Transverse colon (tissue), 4 donors: Measurements from ENCODE around the gene ZNF385B. TPM values are rescaled to one million over a fixed set of nuclear protein-coding genes. Genes with fewer than 3 reads are reported as not detected.
"Not testable (repeated sequence)": the region's sequence is repeated elsewhere in the genome, so short reads cannot be mapped to it uniquely, and the experiment has no call there.

Experiments used
- DNase-seq: peaks from one replicate; pipeline ENCODE4 v3.0.0-alpha.2; 2019
- H3K27ac ChIP-seq, 4 donors: fragments of 200-600 bp; sonication (generic); 2 replicates each; pipeline ENCODE4 v1.5.1; 2016 to 2018; ENCODE audit warnings: inconsistent platforms in 4 of 4
- H3K27me3 ChIP-seq: fragments of 200-600 bp; sonication (generic); 2 replicates; pipeline ENCODE4 v1.5.1; 2017; ENCODE audit warnings: inconsistent platforms
- H3K36me3 ChIP-seq, 4 donors: fragments of 200-600 bp; sonication (generic); 2 replicates each; pipeline ENCODE4 v1.5.1; 2017 to 2019; ENCODE audit warnings: inconsistent platforms in 4 of 4
- H3K4me1 ChIP-seq, 4 donors: fragments of 200-600 bp; sonication (generic); 2 replicates each; pipeline ENCODE4 v1.5.1; 2017 to 2020; ENCODE audit warnings: inconsistent platforms in 4 of 4
- H3K4me3 ChIP-seq, 4 donors: fragments of 200-600 bp; sonication (generic); 1 replicate in 1 of 4; 2 replicates in 3 of 4; pipeline versions ENCODE4 v1.5.1 to v1.6.1; 2017 to 2019; ENCODE audit warnings: inconsistent platforms in 4 of 4
- H3K9me3 ChIP-seq, 2 donors: fragments of 200-600 bp; sonication (generic); 2 replicates each; pipeline ENCODE4 v1.5.1; 2017 to 2019; ENCODE audit warnings: inconsistent platforms in 2 of 2
- EP300 ChIP-seq: sonication (generic); formaldehyde crosslinking; IDR thresholded peaks from one replicate; pipeline ENCODE4 v1.6.1; 2017; ENCODE audit warnings: antibody characterized with exemption, low read depth
- POLR2A ChIP-seq: fragments of 450-650 bp; IDR thresholded peaks from one replicate; pipeline ENCODE4 v1.6.1; 2016; ENCODE audit warnings: antibody characterized with exemption, mild to moderate bottlenecking, moderate library complexity
- POLR2AphosphoS5 ChIP-seq, 3 donors: sonication (generic); formaldehyde crosslinking; IDR thresholded peaks; one replicate each; pipeline ENCODE4 v1.6.1; 2016; ENCODE audit warnings: antibody characterized with exemption in 3 of 3
- WGBS, 2 donors: methylation state at CpG; one replicate each; pipeline ENCODE4 v1.1.5; 2018; ENCODE audit warnings: low coverage in 1 of 2; 5-methylcytosine and 5-hydroxymethylcytosine counted together
- in situ Hi-C, 4 donors: fragments of 200-750 bp; cut with MboI; loops; one replicate each; pipeline versions ENCODE4 v1.15.0 to v1.15.1; 2017; ENCODE audit warnings: low sequenced_read_pairs in 3 of 4, low pct_ligation_motif_present in 1 of 4, low pct_unique_long_range_greater_than_20kb in 1 of 4
- intact Hi-C: fragments of 100-400 bp; cut with DNase I; formaldehyde crosslinking; loops from one replicate; pipeline ENCODE4 v1.15.1; 2023; ENCODE audit warnings: low total_unique reads
- total RNA-seq, 4 donors: library from RNA; depleted of rRNA; stranded (reverse); fragments of >200 nt; gene quantifications; one replicate each; pipeline ENCODE4 v1.1.0, GENCODE V29; 2016
- TF ChIP-seq, protein P1 (sequence below), 5 experiments: fragments of 200-600 bp in 3 of 5; fragments of 450-650 bp in 2 of 5; sonication (generic) in 3 of 5; IDR thresholded peaks; 1 replicate in 2 of 5; 2 replicates in 3 of 5; pipeline ENCODE4 v1.5.1; 2016 to 2017; ENCODE audit warnings: antibody characterized with exemption in 5 of 5, inconsistent platforms in 3 of 5, mild to moderate bottlenecking in 2 of 5, moderate library complexity in 1 of 5

The ZNF385B gene
- total RNA-seq, 4 donors from 2014 or later, result 1.2 to 6.0 (median 2.4) TPM

- Histone ChIP-seq H3K4me1 (peaks cover 0 to 5% (median 0%) of the 10 kb centered on the region in 4 donors), H3K27ac (no peak overlapping the region), H3K36me3 (no peaks in the 10 kb centered on the region), H3K9me3 (no peaks in the 10 kb centered on the region), H3K27me3 (no peaks in the 10 kb centered on the region), H3K4me3 (no peak overlapping the region)
- 68 to 78% methylated on average over 2 of the region's 2 CpGs for WGBS, 2 donors
- in situ Hi-C loops, result no loop called here
- intact Hi-C loops, result no loop called here
- no peak for TF ChIP-seq POLR2A
- no peak for TF ChIP-seq POLR2AphosphoS5 (IDR thresholded peaks at IDR 0.05)
- TF ChIP-seq EP300, result no peak
- TF ChIP-seq, protein P1, sequence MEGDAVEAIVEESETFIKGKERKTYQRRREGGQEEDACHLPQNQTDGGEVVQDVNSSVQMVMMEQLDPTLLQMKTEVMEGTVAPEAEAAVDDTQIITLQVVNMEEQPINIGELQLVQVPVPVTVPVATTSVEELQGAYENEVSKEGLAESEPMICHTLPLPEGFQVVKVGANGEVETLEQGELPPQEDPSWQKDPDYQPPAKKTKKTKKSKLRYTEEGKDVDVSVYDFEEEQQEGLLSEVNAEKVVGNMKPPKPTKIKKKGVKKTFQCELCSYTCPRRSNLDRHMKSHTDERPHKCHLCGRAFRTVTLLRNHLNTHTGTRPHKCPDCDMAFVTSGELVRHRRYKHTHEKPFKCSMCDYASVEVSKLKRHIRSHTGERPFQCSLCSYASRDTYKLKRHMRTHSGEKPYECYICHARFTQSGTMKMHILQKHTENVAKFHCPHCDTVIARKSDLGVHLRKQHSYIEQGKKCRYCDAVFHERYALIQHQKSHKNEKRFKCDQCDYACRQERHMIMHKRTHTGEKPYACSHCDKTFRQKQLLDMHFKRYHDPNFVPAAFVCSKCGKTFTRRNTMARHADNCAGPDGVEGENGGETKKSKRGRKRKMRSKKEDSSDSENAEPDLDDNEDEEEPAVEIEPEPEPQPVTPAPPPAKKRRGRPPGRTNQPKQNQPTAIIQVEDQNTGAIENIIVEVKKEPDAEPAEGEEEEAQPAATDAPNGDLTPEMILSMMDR (IDR thresholded peaks at IDR 0.05), result no peak
- no peak for DNase-seq
Observed at GRCh38 chr2:179636995-179637394, 224.4 kb downstream of the ZNF385B start.

DNA sequence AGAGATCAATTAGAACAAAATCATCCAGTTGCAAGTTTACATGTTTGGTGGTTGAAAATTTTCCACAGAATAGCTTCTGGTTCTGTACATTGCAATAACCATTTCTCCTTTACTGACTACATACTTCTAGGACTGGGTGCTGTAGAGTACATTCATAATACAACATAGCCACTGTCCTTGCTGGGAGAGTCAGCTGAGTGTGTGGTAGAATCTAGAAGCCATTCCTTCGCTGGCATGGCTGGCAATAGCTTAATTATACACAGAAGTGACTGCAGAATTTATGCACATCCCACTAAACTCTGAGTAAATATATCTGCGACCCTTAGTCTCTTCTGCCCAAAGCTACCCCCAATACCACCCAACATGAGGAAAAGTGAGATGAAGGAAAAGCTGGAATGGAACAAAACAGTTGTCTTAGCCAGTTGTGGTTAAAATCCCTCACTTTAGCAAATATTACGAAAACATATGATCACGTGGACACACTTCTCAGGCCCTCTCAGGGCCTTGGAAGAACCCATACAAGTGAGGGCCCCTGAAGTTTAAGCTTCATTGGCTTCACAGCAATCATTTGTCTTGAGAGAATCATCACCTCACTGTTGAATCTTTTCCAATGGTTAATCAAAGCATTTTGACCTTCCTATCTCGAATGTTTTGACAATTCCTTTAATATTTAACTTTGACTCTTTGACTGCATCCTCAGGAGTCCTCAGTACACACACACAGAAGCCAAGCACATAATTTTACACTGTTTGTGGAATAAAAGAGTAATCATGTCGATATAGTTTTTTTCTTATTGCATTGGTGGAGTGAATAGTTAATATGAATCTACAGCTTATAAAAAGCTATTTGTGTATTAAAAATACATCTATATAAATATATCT lies 225.1 kb downstream of the ZNF385B start:
- TF ChIP-seq POLR2A, result no peak
- TF ChIP-seq, protein P1 (IDR thresholded peaks at IDR 0.05), result no peak
- TF ChIP-seq EP300, result no peak
- TF ChIP-seq POLR2AphosphoS5 (IDR thresholded peaks at IDR 0.05), result no peak
- Histone ChIP-seq H3K27ac (no peak overlapping the region), H3K9me3 (no peaks in the 10 kb centered on the region), H3K4me1 (peaks cover 0 to 5% (median 0%) of the 10 kb centered on the region in 4 donors), H3K27me3 (no peaks in the 10 kb centered on the region), H3K4me3 (no peak overlapping the region), H3K36me3 (no peaks in the 10 kb centered on the region)
- in situ Hi-C loops, result no loop called here
- intact Hi-C loops, result no loop called here
- DNase-seq, result no peak
- 45 to 55% methylated on average over 6 of the region's 6 CpGs for WGBS, 2 donors

DNA sequence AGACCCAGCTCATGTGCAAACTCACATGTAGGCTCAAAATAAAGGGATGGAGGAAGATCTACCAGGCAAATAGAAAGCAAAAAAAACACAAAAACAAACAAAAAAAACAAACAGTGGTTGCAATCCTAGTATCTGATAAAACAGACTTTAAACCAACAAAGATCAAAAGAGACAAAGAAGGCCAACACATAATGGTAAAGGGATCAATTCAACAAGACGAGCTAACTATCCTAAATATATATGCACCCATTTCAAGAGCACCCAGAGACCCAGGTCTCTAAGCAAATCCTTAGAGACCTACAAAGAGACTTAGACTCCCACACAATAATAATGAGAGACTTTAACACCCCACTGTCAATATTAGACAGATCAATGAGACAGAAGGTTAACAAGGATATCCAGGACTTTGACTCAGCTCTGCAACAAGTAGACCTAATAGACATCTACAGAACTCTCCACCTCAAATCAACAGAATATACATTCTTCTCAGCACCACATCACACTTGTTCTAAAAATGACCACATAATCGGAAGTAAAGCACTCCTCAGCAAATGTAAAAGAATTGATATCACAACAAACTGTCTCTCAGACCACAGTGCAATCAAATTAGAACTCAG lies 229.5 kb downstream of the ZNF385B start:
- 47 to 71% methylated on average over 1 to 2 of the region's 2 CpGs for WGBS, 2 donors

GRCh38 chr2:179629776-179630175 lies 231.6 kb downstream of the ZNF385B start:
- in situ Hi-C loops, H3K36me3 ChIP-seq, H3K27me3 ChIP-seq, intact Hi-C loops, H3K4me3 ChIP-seq, H3K9me3 ChIP-seq, H3K4me1 ChIP-seq, H3K27ac ChIP-seq, DNase-seq: not testable (repeated sequence)
- WGBS, 2 donors, result 80% methylated on average over 5 of the region's 5 CpGs; no CpG with 5 or more reads in 1 of the 2 donors

More for the DNA sequence above, 229.5 kb downstream of the ZNF385B start:
- intact Hi-C loops, H3K4me1 ChIP-seq, DNase-seq, H3K27me3 ChIP-seq, in situ Hi-C loops, H3K9me3 ChIP-seq, H3K36me3 ChIP-seq, H3K27ac ChIP-seq, H3K4me3 ChIP-seq: not testable (repeated sequence)

- TF ChIP-seq POLR2A (no peak), EP300 (no peak), POLR2AphosphoS5 (IDR thresholded peaks at IDR 0.05) (no peak)
- TF ChIP-seq, protein P1 (IDR thresholded peaks at IDR 0.05), result no peak
- Histone ChIP-seq H3K27me3 (no peaks in the 10 kb centered on the region), H3K4me3 (no peak overlapping the region), H3K9me3 (no peaks in the 10 kb centered on the region), H3K27ac (no peak overlapping the region), H3K36me3 (no peaks in the 10 kb centered on the region), H3K4me1 (no peaks in the 10 kb centered on the region)
- WGBS, 2 donors, result 85 to 96% methylated on average over 2 of the region's 2 CpGs
- DNase-seq, result no peak
- intact Hi-C loops, result no loop called here
- in situ Hi-C loops, result no loop called here
Observed at GRCh38 chr2:179626261-179626660, 235.2 kb downstream of the ZNF385B start.
